ENCODE results near the gene CST7. TPM values are rescaled to one million over a fixed set of nuclear protein-coding genes. Genes with fewer than 3 reads are reported as not detected.

CST7 gene
- polyA plus RNA-seq, 1 donor from 2014 or later: not detected

DNA sequence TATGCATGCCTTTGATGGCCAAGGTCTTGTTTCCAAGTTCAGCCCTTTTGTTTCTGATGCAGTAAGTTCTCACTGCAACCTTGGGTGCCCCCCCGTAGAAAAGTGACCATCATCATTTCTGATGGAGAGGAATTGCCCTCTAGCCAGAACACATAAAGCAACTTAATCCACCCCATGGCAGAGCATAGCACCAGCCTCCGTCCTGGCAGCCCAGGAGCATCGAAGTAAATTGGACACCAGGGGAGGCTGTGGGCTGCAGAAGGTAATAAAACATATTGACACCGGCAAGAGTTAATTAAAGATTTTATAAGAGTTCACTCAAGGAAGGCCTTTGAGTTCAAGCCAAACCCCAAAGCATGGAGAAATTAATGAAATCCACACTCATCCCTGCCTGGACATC lies 39.2 kb upstream of the CST7 start:
- Histone ChIP-seq H3K4me3 (ENCODE audit: low read length) (no peak overlapping the region), H3K9me2 (ENCODE audit: insufficient read depth, low read length) (no peaks in the 10 kb centered on the region), H3K79me2 (replicated peaks; ENCODE audit: insufficient read depth, low read length) (no peaks in the 10 kb centered on the region), H3K9me3 (ENCODE audit: low read length) (no peaks in the 10 kb centered on the region), H3F3A (ENCODE audit: insufficient read depth, low read length, poor library complexity, severe bottlenecking) (no peaks in the 10 kb centered on the region), H3K27ac (ENCODE audit: low read length) (no peak overlapping the region), H3K9ac (ENCODE audit: low read length) (no peak overlapping the region), H4K20me1 (ENCODE audit: insufficient read depth) (no peaks in the 10 kb centered on the region), H3K27me3 (ENCODE audit: insufficient read depth, low read depth, low read length) (no peaks in the 10 kb centered on the region), H3K4me2 (ENCODE audit: low read length) (no peak overlapping the region), H2AFZ (ENCODE audit: low read depth, low read length) (no peak overlapping the region), H3K36me3 (ENCODE audit: insufficient read depth, low read length) (no peaks in the 10 kb centered on the region)
- TF ChIP-seq, protein P1, sequence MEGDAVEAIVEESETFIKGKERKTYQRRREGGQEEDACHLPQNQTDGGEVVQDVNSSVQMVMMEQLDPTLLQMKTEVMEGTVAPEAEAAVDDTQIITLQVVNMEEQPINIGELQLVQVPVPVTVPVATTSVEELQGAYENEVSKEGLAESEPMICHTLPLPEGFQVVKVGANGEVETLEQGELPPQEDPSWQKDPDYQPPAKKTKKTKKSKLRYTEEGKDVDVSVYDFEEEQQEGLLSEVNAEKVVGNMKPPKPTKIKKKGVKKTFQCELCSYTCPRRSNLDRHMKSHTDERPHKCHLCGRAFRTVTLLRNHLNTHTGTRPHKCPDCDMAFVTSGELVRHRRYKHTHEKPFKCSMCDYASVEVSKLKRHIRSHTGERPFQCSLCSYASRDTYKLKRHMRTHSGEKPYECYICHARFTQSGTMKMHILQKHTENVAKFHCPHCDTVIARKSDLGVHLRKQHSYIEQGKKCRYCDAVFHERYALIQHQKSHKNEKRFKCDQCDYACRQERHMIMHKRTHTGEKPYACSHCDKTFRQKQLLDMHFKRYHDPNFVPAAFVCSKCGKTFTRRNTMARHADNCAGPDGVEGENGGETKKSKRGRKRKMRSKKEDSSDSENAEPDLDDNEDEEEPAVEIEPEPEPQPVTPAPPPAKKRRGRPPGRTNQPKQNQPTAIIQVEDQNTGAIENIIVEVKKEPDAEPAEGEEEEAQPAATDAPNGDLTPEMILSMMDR (IDR thresholded peaks at IDR 0.05; ENCODE audit: poor library complexity, severe bottlenecking): no peak
- no peak for TF ChIP-seq MXI1 (conservative IDR thresholded peaks at IDR 0.05; ENCODE audit: poor library complexity, severe bottlenecking)
- no peak for TF ChIP-seq TAF1 (IDR thresholded peaks at IDR 0.05; ENCODE audit: low read depth)
- no peak for TF ChIP-seq EZH2 (IDR thresholded peaks at IDR 0.05; ENCODE audit: borderline replicate concordance, insufficient read depth, low read length, poor library complexity, severe bottlenecking)
- TF ChIP-seq RAD21 (conservative IDR thresholded peaks at IDR 0.05): no peak
- TF ChIP-seq, protein P2, sequence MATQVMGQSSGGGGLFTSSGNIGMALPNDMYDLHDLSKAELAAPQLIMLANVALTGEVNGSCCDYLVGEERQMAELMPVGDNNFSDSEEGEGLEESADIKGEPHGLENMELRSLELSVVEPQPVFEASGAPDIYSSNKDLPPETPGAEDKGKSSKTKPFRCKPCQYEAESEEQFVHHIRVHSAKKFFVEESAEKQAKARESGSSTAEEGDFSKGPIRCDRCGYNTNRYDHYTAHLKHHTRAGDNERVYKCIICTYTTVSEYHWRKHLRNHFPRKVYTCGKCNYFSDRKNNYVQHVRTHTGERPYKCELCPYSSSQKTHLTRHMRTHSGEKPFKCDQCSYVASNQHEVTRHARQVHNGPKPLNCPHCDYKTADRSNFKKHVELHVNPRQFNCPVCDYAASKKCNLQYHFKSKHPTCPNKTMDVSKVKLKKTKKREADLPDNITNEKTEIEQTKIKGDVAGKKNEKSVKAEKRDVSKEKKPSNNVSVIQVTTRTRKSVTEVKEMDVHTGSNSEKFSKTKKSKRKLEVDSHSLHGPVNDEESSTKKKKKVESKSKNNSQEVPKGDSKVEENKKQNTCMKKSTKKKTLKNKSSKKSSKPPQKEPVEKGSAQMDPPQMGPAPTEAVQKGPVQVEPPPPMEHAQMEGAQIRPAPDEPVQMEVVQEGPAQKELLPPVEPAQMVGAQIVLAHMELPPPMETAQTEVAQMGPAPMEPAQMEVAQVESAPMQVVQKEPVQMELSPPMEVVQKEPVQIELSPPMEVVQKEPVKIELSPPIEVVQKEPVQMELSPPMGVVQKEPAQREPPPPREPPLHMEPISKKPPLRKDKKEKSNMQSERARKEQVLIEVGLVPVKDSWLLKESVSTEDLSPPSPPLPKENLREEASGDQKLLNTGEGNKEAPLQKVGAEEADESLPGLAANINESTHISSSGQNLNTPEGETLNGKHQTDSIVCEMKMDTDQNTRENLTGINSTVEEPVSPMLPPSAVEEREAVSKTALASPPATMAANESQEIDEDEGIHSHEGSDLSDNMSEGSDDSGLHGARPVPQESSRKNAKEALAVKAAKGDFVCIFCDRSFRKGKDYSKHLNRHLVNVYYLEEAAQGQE (IDR thresholded peaks at IDR 0.05; ENCODE audit: borderline replicate concordance): no peak
- TF ChIP-seq POLR2AphosphoS5 (IDR thresholded peaks at IDR 0.05): no peak
- TF ChIP-seq EP300 (conservative IDR thresholded peaks at IDR 0.05; ENCODE audit: poor library complexity, severe bottlenecking): no peak
- TF ChIP-seq SMC3 (conservative IDR thresholded peaks at IDR 0.05; ENCODE audit: poor library complexity): no peak

DNA sequence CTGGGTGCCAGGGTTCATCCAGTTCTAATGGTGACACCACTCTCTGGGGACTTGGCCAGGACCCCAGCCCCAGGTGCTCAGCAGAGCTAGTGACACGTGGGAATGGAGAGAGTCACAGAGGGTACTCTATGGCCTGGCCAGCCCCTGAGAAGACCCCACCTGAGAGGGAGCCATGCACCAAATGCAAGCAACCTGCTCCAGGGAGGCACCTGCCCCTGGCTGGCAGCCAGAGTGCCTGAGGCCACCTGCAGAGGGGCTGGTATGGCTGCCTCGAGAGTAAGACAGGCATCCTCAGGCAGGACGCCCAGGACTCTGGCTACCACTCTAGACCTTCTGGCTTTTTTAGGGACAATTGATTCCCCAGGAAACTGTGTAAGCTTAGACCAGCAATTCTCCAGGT lies 38.6 kb upstream of the CST7 start:
- Histone ChIP-seq H2AFZ (ENCODE audit: low read depth, low read length) (no peak overlapping the region), H3K27ac (ENCODE audit: low read length) (no peak overlapping the region), H3K36me3 (ENCODE audit: insufficient read depth, low read length) (no peaks in the 10 kb centered on the region), H3K4me2 (ENCODE audit: low read length) (no peak overlapping the region), H3K9me2 (ENCODE audit: insufficient read depth, low read length) (no peaks in the 10 kb centered on the region), H4K20me1 (ENCODE audit: insufficient read depth) (no peaks in the 10 kb centered on the region), H3K9me3 (ENCODE audit: low read length) (no peaks in the 10 kb centered on the region), H3F3A (ENCODE audit: insufficient read depth, low read length, poor library complexity, severe bottlenecking) (no peaks in the 10 kb centered on the region), H3K4me3 (ENCODE audit: low read length) (no peak overlapping the region), H3K9ac (ENCODE audit: low read length) (no peak overlapping the region), H3K79me2 (replicated peaks; ENCODE audit: insufficient read depth, low read length) (no peaks in the 10 kb centered on the region), H3K27me3 (ENCODE audit: insufficient read depth, low read depth, low read length) (no peaks in the 10 kb centered on the region)
- TF ChIP-seq, protein P2 (IDR thresholded peaks at IDR 0.05; ENCODE audit: borderline replicate concordance): no peak
